Measurements from ENCODE around the gene INMT. TPM values are rescaled to one million over a fixed set of nuclear protein-coding genes. Genes with fewer than 3 reads are reported as not detected.

The INMT gene
- total and polyA plus RNA-seq, 10 of the 15 experiments (the other 5 are each of a cell fraction or from before 2014, with no cell fraction given), result 0.03 to 0.20 (median 0.10) TPM; not detected in 7

Other genes starting within 250 kb of the INMT start
- 61.5 and 71.9 TPM in 2 replicates for gene GGCT, start 247.3 kb upstream of the INMT start, total RNA-seq (2014; rRNA removed)
- gene GGCT, start 247.3 kb upstream of the INMT start, total RNA-seq (2014; rRNA removed; fragmentation: Illumina TruSeq; extraction: Trizol), result 78.9 and 86.1 TPM in 2 replicates
- 59.1 and 65.2 TPM in 2 replicates for gene GGCT, start 247.3 kb upstream of the INMT start, total RNA-seq (2021)
- gene GGCT, start 247.3 kb upstream of the INMT start, polyA plus RNA-seq (2011; rRNA removed), result 57.0 and 91.2 TPM in 2 replicates
- 87.6 and 115 TPM in 2 replicates for gene GGCT, start 247.3 kb upstream of the INMT start, polyA plus RNA-seq (2014; fragmentation: Illumina TruSeq; extraction: Trizol)
- 100 to 1,000 TPM; 168 to 215 TPM for gene GGCT, start 247.3 kb upstream of the INMT start, polyA plus RNA-seq (2014; fragmentation: Nextera tagmentation; extraction: Ambion mirVana)
- 92.7 and 96.9 TPM in 2 replicates for gene GGCT, start 247.3 kb upstream of the INMT start, polyA plus RNA-seq (2014; rRNA removed)
- gene GGCT, start 247.3 kb upstream of the INMT start, polyA plus RNA-seq (2016; fragmentation: Nextera tagmentation; extraction: Ambion mirVana), result 100 to 1,000 TPM; 108 to 112 TPM
- 107 and 120 TPM in 2 replicates for gene GARS1, start 157.3 kb upstream of the INMT start, total RNA-seq (2014; rRNA removed)
- gene GARS1, start 157.3 kb upstream of the INMT start, total RNA-seq (2014; rRNA removed; fragmentation: Illumina TruSeq; extraction: Trizol), result 168 and 182 TPM in 2 replicates
- gene GARS1, start 157.3 kb upstream of the INMT start, total RNA-seq (2021), result 175 TPM in 2 replicates
- 184 and 333 TPM in 2 replicates for gene GARS1, start 157.3 kb upstream of the INMT start, polyA plus RNA-seq (2011; rRNA removed)
- 361 and 413 TPM in 2 replicates for gene GARS1, start 157.3 kb upstream of the INMT start, polyA plus RNA-seq (2014; fragmentation: Illumina TruSeq; extraction: Trizol)
- gene GARS1, start 157.3 kb upstream of the INMT start, polyA plus RNA-seq (2014; fragmentation: Nextera tagmentation; extraction: Ambion mirVana), result 100 to 1,000 TPM; 133 to 191 TPM
- 167 TPM in 2 replicates for gene GARS1, start 157.3 kb upstream of the INMT start, polyA plus RNA-seq (2014; rRNA removed)
- 100 to 1,000 TPM; 196 to 207 TPM for gene GARS1, start 157.3 kb upstream of the INMT start, polyA plus RNA-seq (2016; fragmentation: Nextera tagmentation; extraction: Ambion mirVana)
- gene CRHR2, start 69.7 kb upstream of the INMT start, total RNA-seq (2014; rRNA removed), result not detected in 2 replicates
- gene CRHR2, start 69.7 kb upstream of the INMT start, total RNA-seq (2014; rRNA removed; fragmentation: Illumina TruSeq; extraction: Trizol), result not detected in 2 replicates
- not detected in 2 replicates for gene CRHR2, start 69.7 kb upstream of the INMT start, total RNA-seq (2021)
- not detected in 2 replicates for gene CRHR2, start 69.7 kb upstream of the INMT start, polyA plus RNA-seq (2011; rRNA removed)
- not detected in 2 replicates for gene CRHR2, start 69.7 kb upstream of the INMT start, polyA plus RNA-seq (2014; fragmentation: Illumina TruSeq; extraction: Trizol)
- not detected for gene CRHR2, start 69.7 kb upstream of the INMT start, polyA plus RNA-seq (2014; fragmentation: Nextera tagmentation; extraction: Ambion mirVana)
- gene CRHR2, start 69.7 kb upstream of the INMT start, polyA plus RNA-seq (2014; rRNA removed), result not detected in 2 replicates
- not detected for gene CRHR2, start 69.7 kb upstream of the INMT start, polyA plus RNA-seq (2016; fragmentation: Nextera tagmentation; extraction: Ambion mirVana)
- gene MINDY4, start 19.3 kb downstream of the INMT start, total RNA-seq (2014; rRNA removed), result 0.71 and 0.90 TPM in 2 replicates
- gene MINDY4, start 19.3 kb downstream of the INMT start, total RNA-seq (2014; rRNA removed; fragmentation: Illumina TruSeq; extraction: Trizol), result 0.55 and 0.67 TPM in 2 replicates
- 0.38 and 0.51 TPM in 2 replicates for gene MINDY4, start 19.3 kb downstream of the INMT start, total RNA-seq (2021)
- gene MINDY4, start 19.3 kb downstream of the INMT start, polyA plus RNA-seq (2011; rRNA removed), result 0.22 and 0.34 TPM in 2 replicates
- 0.52 and 0.72 TPM in 2 replicates for gene MINDY4, start 19.3 kb downstream of the INMT start, polyA plus RNA-seq (2014; fragmentation: Illumina TruSeq; extraction: Trizol)
- gene MINDY4, start 19.3 kb downstream of the INMT start, polyA plus RNA-seq (2014; fragmentation: Nextera tagmentation; extraction: Ambion mirVana), result under 1 TPM; 0.10 to 0.15 TPM
- 0.42 and 0.48 TPM in 2 replicates for gene MINDY4, start 19.3 kb downstream of the INMT start, polyA plus RNA-seq (2014; rRNA removed)
- gene MINDY4, start 19.3 kb downstream of the INMT start, polyA plus RNA-seq (2016; fragmentation: Nextera tagmentation; extraction: Ambion mirVana), result under 1 TPM; 0.31 to 0.48 TPM
- gene AQP1, start 159.7 kb downstream of the INMT start, total RNA-seq (2014; rRNA removed), result not detected in 2 replicates
- not detected in 2 replicates for gene AQP1, start 159.7 kb downstream of the INMT start, total RNA-seq (2014; rRNA removed; fragmentation: Illumina TruSeq; extraction: Trizol)
- gene AQP1, start 159.7 kb downstream of the INMT start, total RNA-seq (2021), result 0.64 and 0.72 TPM in 2 replicates
- 0.03 TPM in 1 of 2 replicates, not detected in the other for gene AQP1, start 159.7 kb downstream of the INMT start, polyA plus RNA-seq (2011; rRNA removed)
- gene AQP1, start 159.7 kb downstream of the INMT start, polyA plus RNA-seq (2014; fragmentation: Illumina TruSeq; extraction: Trizol), result not detected in 2 replicates
- gene AQP1, start 159.7 kb downstream of the INMT start, polyA plus RNA-seq (2014; fragmentation: Nextera tagmentation; extraction: Ambion mirVana), result not detected
- gene AQP1, start 159.7 kb downstream of the INMT start, polyA plus RNA-seq (2014; rRNA removed), result not detected in 2 replicates
- not detected for gene AQP1, start 159.7 kb downstream of the INMT start, polyA plus RNA-seq (2016; fragmentation: Nextera tagmentation; extraction: Ambion mirVana)
- gene GHRHR, start 211.8 kb downstream of the INMT start, total RNA-seq (2014; rRNA removed), result not detected in 2 replicates
- not detected in 2 replicates for gene GHRHR, start 211.8 kb downstream of the INMT start, total RNA-seq (2014; rRNA removed; fragmentation: Illumina TruSeq; extraction: Trizol)
- gene GHRHR, start 211.8 kb downstream of the INMT start, total RNA-seq (2021), result not detected in 2 replicates
- gene GHRHR, start 211.8 kb downstream of the INMT start, polyA plus RNA-seq (2011; rRNA removed), result not detected in 2 replicates
- not detected in 2 replicates for gene GHRHR, start 211.8 kb downstream of the INMT start, polyA plus RNA-seq (2014; fragmentation: Illumina TruSeq; extraction: Trizol)
- not detected for gene GHRHR, start 211.8 kb downstream of the INMT start, polyA plus RNA-seq (2014; fragmentation: Nextera tagmentation; extraction: Ambion mirVana)
- not detected in 2 replicates for gene GHRHR, start 211.8 kb downstream of the INMT start, polyA plus RNA-seq (2014; rRNA removed)
- not detected for gene GHRHR, start 211.8 kb downstream of the INMT start, polyA plus RNA-seq (2016; fragmentation: Nextera tagmentation; extraction: Ambion mirVana)